Neural cell (in vitro differentiated cells): Measurements from ENCODE around the gene TXNRD1. TPM values are rescaled to one million over a fixed set of nuclear protein-coding genes. Genes with fewer than 3 reads are reported as not detected.

Source experiments
- H2AFZ ChIP-seq: fragments of 200-600, 300-800 bp; sonication (generic), shearing (Covaris generic); 2 replicates; pipeline ENCODE4 v1.6.0; 2014; ENCODE audit warnings: low read depth, mild to moderate bottlenecking, antibody characterized with exemption, low read length, moderate library complexity
- H3F3A ChIP-seq: fragments of 200-600 bp; shearing (Covaris generic); 2 replicates; pipeline ENCODE4 v1.6.1; 2016; ENCODE audit warnings: mild to moderate bottlenecking, moderate library complexity, mixed read lengths, antibody characterized with exemption, low read length; ENCODE audit not compliant: insufficient read depth, poor library complexity, severe bottlenecking
- H3K27ac ChIP-seq: fragments of 200-600, 300-800 bp; sonication (generic), shearing (Covaris generic); 2 replicates; pipeline ENCODE4 v1.5.1; 2014; ENCODE audit warnings: mild to moderate bottlenecking, low read length, moderate library complexity
- H3K27me3 ChIP-seq: fragments of 300-800, 200-600 bp; sonication (generic), shearing (Covaris generic); 2 replicates; pipeline ENCODE4 v1.6.0; 2014; ENCODE audit warnings: mild to moderate bottlenecking, low read depth, low read length, moderate library complexity; ENCODE audit not compliant: insufficient read depth
- H3K36me3 ChIP-seq: fragments of 300-800, 200-600 bp; sonication (generic), shearing (Covaris generic); 2 replicates; pipeline ENCODE4 v1.5.1; 2014; ENCODE audit warnings: mild to moderate bottlenecking, antibody characterized with exemption, low read length, moderate library complexity; ENCODE audit not compliant: insufficient read depth
- H3K4me2 ChIP-seq: fragments of 300-800, 200-600 bp; sonication (generic), shearing (Covaris generic); 2 replicates; pipeline ENCODE4 v1.6.0; 2014; ENCODE audit warnings: mild to moderate bottlenecking, low read length
- H3K4me3 ChIP-seq: fragments of 300-800, 200-600 bp; sonication (generic), shearing (Covaris generic); 2 replicates; pipeline ENCODE4 v1.5.1; 2014; ENCODE audit warnings: mild to moderate bottlenecking, low read length, moderate library complexity
- H3K79me2 ChIP-seq: fragments of 200-600 bp; shearing (Covaris generic); replicated peaks from 2 replicates; pipeline ENCODE4 v1.6.0; 2014; ENCODE audit warnings: mild to moderate bottlenecking, low read length, moderate library complexity; ENCODE audit not compliant: insufficient read depth
- H3K9ac ChIP-seq: fragments of 300-800, 200-600 bp; sonication (generic), shearing (Covaris generic); 2 replicates; pipeline ENCODE4 v1.6.1; 2016; ENCODE audit warnings: mild to moderate bottlenecking, low read length, mixed read lengths
- H3K9me2 ChIP-seq: fragments of 200-600 bp; shearing (Covaris generic); 2 replicates; pipeline ENCODE4 v1.6.1; 2016; ENCODE audit warnings: mild to moderate bottlenecking, low read length, mixed read lengths; ENCODE audit not compliant: insufficient read depth
- H3K9me3 ChIP-seq: fragments of 200-600, 300-800 bp; sonication (generic), shearing (Covaris generic); 2 replicates; pipeline ENCODE4 v1.6.1; 2016; ENCODE audit warnings: mild to moderate bottlenecking, mixed run types, low read length, moderate library complexity, mixed read lengths
- H4K20me1 ChIP-seq: fragments of 200-600 bp; shearing (Covaris generic); 2 replicates; pipeline ENCODE4 v1.6.1; 2016; ENCODE audit warnings: mild to moderate bottlenecking, mixed run types; ENCODE audit not compliant: insufficient read depth
- EP300 ChIP-seq: fragments of 450-650 bp; conservative IDR thresholded peaks from 2 replicates; pipeline ENCODE4 v1.6.1; 2014; ENCODE audit warnings: antibody characterized with exemption, mild to moderate bottlenecking, moderate library complexity; ENCODE audit not compliant: poor library complexity, severe bottlenecking
- EZH2 ChIP-seq: fragments of 200-600, 300-800 bp; shearing (Covaris generic), sonication (generic); IDR thresholded peaks from 2 replicates; pipeline ENCODE4 v1.6.1; 2014; ENCODE audit warnings: antibody characterized with exemption, low read length, borderline replicate concordance, mild to moderate bottlenecking; ENCODE audit not compliant: insufficient read depth, poor library complexity, severe bottlenecking
- MXI1 ChIP-seq: fragments of 450-650 bp; conservative IDR thresholded peaks from 2 replicates; pipeline ENCODE4 v1.6.1; 2014; ENCODE audit warnings: antibody characterized with exemption, mild to moderate bottlenecking; ENCODE audit not compliant: poor library complexity, severe bottlenecking
- POLR2AphosphoS5 ChIP-seq: IDR thresholded peaks from 2 replicates; pipeline ENCODE4 v1.6.1; 2012
- RAD21 ChIP-seq: fragments of 450-650 bp; conservative IDR thresholded peaks from 2 replicates; pipeline ENCODE4 v1.6.1; 2014; ENCODE audit warnings: antibody characterized with exemption, mild to moderate bottlenecking, moderate library complexity
- SMC3 ChIP-seq: fragments of 450-650 bp; conservative IDR thresholded peaks from 2 replicates; pipeline ENCODE4 v1.6.1; 2014; ENCODE audit warnings: antibody characterized with exemption, mild to moderate bottlenecking, moderate library complexity; ENCODE audit not compliant: poor library complexity
- TAF1 ChIP-seq: IDR thresholded peaks from 2 replicates; pipeline ENCODE4 v1.6.1; 2012; ENCODE audit warnings: low read depth
- polyA plus RNA-seq: library from polyadenylated mRNA; depleted of rRNA; stranded (reverse); fragments of >200 nt; gene quantifications from 2 replicates; pipeline ENCODE4 v1.2.3, GENCODE V29; 2014
- TF ChIP-seq, protein P1 (sequence below): IDR thresholded peaks from 2 replicates; pipeline ENCODE4 v1.6.1; 2012; ENCODE audit warnings: borderline replicate concordance
- TF ChIP-seq, protein P2 (sequence below): fragments of 450-650 bp; IDR thresholded peaks from 2 replicates; pipeline ENCODE4 v1.5.1; 2014; ENCODE audit warnings: antibody characterized with exemption, mild to moderate bottlenecking, moderate library complexity; ENCODE audit not compliant: poor library complexity, severe bottlenecking

TXNRD1 gene
- polyA plus RNA-seq, 1 donor from 2014 or later: 59.6 TPM

DNA sequence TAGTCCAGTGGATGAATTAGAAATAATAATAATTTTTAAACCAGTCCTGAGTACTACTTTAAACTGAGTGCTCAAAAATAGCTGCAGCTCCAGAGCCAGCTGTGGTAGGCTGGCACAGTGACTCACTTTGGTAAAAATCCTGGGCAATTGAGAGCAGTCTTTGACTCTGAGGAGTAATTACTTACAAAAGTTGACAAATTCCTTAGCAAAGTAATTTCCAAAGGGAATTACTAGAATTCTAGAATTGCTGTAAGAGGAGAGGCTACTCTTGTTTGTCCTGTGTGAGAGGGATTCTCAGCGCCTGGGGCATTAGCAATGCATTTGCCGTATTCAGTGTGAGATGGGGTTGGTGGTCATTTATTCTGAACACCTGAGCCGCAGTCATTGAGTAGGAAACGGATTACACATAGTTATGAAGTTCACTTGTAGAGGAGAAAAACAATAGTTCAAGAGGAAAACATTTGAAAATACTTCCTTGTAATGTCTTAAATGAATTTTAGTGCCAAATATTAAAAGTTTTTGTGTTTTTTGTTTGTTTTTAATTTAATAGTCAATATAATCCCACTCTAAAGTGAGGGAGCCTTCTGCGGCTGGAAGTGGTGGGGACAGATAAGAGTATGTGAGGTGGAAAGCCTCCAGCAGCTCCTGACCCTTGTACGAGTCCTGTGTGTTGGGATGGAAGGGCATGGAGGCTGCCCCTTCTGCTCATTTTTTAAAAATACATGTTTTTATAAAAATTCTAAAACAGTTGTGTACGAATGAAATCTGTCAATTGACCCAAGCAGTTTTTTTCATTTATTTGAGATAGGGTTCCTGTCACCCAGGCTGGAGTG is 129.9 kb downstream of the TXNRD1 start:
- H3K27me3 ChIP-seq: no peaks in the 10 kb centered on the region
- TF ChIP-seq RAD21 (no peak), SMC3 (no peak), POLR2AphosphoS5 (no peak), MXI1 (no peak), TAF1 (no peak), EP300 (no peak), EZH2 (no peak)
- TF ChIP-seq, protein P1, sequence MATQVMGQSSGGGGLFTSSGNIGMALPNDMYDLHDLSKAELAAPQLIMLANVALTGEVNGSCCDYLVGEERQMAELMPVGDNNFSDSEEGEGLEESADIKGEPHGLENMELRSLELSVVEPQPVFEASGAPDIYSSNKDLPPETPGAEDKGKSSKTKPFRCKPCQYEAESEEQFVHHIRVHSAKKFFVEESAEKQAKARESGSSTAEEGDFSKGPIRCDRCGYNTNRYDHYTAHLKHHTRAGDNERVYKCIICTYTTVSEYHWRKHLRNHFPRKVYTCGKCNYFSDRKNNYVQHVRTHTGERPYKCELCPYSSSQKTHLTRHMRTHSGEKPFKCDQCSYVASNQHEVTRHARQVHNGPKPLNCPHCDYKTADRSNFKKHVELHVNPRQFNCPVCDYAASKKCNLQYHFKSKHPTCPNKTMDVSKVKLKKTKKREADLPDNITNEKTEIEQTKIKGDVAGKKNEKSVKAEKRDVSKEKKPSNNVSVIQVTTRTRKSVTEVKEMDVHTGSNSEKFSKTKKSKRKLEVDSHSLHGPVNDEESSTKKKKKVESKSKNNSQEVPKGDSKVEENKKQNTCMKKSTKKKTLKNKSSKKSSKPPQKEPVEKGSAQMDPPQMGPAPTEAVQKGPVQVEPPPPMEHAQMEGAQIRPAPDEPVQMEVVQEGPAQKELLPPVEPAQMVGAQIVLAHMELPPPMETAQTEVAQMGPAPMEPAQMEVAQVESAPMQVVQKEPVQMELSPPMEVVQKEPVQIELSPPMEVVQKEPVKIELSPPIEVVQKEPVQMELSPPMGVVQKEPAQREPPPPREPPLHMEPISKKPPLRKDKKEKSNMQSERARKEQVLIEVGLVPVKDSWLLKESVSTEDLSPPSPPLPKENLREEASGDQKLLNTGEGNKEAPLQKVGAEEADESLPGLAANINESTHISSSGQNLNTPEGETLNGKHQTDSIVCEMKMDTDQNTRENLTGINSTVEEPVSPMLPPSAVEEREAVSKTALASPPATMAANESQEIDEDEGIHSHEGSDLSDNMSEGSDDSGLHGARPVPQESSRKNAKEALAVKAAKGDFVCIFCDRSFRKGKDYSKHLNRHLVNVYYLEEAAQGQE: no peak
- TF ChIP-seq, protein P2, sequence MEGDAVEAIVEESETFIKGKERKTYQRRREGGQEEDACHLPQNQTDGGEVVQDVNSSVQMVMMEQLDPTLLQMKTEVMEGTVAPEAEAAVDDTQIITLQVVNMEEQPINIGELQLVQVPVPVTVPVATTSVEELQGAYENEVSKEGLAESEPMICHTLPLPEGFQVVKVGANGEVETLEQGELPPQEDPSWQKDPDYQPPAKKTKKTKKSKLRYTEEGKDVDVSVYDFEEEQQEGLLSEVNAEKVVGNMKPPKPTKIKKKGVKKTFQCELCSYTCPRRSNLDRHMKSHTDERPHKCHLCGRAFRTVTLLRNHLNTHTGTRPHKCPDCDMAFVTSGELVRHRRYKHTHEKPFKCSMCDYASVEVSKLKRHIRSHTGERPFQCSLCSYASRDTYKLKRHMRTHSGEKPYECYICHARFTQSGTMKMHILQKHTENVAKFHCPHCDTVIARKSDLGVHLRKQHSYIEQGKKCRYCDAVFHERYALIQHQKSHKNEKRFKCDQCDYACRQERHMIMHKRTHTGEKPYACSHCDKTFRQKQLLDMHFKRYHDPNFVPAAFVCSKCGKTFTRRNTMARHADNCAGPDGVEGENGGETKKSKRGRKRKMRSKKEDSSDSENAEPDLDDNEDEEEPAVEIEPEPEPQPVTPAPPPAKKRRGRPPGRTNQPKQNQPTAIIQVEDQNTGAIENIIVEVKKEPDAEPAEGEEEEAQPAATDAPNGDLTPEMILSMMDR: no peak
- no peaks in the 10 kb centered on the region for H4K20me1 ChIP-seq
- no peaks in the 10 kb centered on the region for H3F3A ChIP-seq
- H3K79me2 ChIP-seq: no peaks in the 10 kb centered on the region
- H3K9ac ChIP-seq: no peak overlapping the region
- H3K36me3 ChIP-seq: no peaks in the 10 kb centered on the region
- H2AFZ ChIP-seq: no peak overlapping the region
- no peak overlapping the region for H3K4me2 ChIP-seq
- no peak overlapping the region for H3K27ac ChIP-seq
- no peaks in the 10 kb centered on the region for H3K9me3 ChIP-seq
- H3K9me2 ChIP-seq: no peaks in the 10 kb centered on the region
- H3K4me3 ChIP-seq: no peak overlapping the region

DNA sequence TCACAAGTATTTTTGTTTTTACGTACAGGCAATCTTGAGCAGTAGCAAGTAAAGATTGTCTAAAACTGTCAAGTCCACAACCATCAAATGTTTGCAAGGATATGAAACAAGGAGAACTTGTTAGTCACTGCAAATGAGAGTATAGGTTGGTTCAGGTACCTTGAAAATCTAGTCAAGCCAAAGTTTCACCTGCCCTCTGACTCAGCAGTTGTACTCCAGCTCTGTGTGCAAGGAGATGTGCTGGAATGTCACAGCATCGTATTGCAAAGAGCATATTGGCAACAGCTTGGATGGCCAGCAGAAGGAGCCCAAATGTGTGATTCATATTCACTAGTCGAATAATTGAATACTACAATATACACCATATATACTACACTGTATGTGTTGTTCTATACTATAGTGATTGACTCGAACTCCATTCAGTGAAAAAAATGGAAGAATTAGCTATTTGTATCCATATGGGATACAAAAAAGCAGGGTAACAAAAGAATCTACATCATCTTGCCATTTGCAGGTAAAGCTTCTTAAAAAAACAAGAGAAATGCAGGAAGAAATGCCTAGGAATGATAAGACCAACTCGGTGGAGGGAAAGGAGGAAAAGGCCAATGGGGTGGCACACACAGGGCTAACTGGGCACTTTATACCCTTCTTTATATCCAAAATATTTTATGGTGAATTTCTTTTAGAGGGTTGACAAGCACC is 131.9 kb downstream of the TXNRD1 start:
- H3K9me2 ChIP-seq: no peaks in the 10 kb centered on the region
- H3K36me3 ChIP-seq: peaks cover 4% of the 10 kb centered on the region
- H3K79me2 ChIP-seq: no peaks in the 10 kb centered on the region
- H3K4me3 ChIP-seq: no peak overlapping the region
- no peak overlapping the region for H2AFZ ChIP-seq
- H4K20me1 ChIP-seq: no peaks in the 10 kb centered on the region
- H3K9me3 ChIP-seq: no peaks in the 10 kb centered on the region
- no peak overlapping the region for H3K9ac ChIP-seq
- H3K27me3 ChIP-seq: no peaks in the 10 kb centered on the region
- H3K27ac ChIP-seq: no peak overlapping the region
- no peak overlapping the region for H3K4me2 ChIP-seq
- no peaks in the 10 kb centered on the region for H3F3A ChIP-seq
- TF ChIP-seq EZH2 (no peak), POLR2AphosphoS5 (no peak), TAF1 (no peak), MXI1 (no peak), RAD21 (no peak), SMC3 (no peak), EP300 (no peak)
- TF ChIP-seq, protein P2: no peak
- TF ChIP-seq, protein P1: no peak
